Fibroblast of lung (primary cell): Measurements from ENCODE around the gene DLG4.

Experiments used
- EZH2 ChIP-seq: IDR thresholded peaks from 2 replicates; pipeline ENCODE4 v1.5.1; 2012; ENCODE audit warnings: low read length, control low read depth, mild to moderate bottlenecking; ENCODE audit errors: missing control alignments
- TF ChIP-seq, protein P1 (sequence below), 2 donors: IDR thresholded peaks in 1 of 2; conservative IDR thresholded peaks in 1 of 2; 1 replicate in 1 of 2; 2 replicates in 1 of 2; pipeline ENCODE4 v1.5.1; 2011 to 2012; ENCODE audit warnings: low read length in 2 of 2, control low read depth in 1 of 2, inconsistent platforms in 1 of 2, low read depth in 1 of 2, mild to moderate bottlenecking in 1 of 2

DNA sequence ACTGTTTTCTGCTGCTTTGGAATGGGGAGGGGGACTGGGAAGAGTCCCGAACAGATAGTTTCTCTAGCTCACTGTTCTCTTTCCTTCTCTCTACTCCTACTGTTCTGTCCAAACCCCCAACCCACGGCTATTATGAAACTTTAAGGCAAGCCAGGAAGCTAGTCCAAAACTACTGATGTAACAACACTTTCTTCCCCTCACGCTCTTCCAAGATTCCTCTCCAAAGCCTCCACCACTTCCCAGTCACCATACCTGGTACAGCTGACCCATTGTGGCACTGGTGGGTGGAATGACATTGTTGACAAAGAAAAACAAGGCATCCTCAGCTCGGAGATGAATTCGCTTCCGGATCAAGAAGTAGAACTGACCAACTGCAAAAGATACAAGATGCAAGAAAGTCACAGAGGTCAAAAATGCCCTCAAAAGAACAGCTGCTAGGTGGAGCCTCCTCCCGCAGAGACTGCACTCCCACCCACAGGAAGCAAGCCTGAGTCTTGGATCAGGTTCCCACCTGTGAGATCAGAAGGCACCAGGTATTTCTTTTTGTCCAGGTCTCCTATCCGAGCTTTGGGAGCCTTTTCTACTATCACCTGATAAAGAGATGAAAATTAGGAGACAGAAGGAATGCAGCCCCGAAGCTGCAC is 21.6 kb upstream of the DLG4 start:
- no peak for TF ChIP-seq EZH2
- TF ChIP-seq, protein P1, sequence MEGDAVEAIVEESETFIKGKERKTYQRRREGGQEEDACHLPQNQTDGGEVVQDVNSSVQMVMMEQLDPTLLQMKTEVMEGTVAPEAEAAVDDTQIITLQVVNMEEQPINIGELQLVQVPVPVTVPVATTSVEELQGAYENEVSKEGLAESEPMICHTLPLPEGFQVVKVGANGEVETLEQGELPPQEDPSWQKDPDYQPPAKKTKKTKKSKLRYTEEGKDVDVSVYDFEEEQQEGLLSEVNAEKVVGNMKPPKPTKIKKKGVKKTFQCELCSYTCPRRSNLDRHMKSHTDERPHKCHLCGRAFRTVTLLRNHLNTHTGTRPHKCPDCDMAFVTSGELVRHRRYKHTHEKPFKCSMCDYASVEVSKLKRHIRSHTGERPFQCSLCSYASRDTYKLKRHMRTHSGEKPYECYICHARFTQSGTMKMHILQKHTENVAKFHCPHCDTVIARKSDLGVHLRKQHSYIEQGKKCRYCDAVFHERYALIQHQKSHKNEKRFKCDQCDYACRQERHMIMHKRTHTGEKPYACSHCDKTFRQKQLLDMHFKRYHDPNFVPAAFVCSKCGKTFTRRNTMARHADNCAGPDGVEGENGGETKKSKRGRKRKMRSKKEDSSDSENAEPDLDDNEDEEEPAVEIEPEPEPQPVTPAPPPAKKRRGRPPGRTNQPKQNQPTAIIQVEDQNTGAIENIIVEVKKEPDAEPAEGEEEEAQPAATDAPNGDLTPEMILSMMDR (conservative IDR thresholded peaks at IDR 0.05 in 1 of 2, IDR thresholded peaks at IDR 0.05 in 1 of 2; ENCODE audit: low read depth in 1 of 2, low read length in 2 of 2): no peak
